Measurements from ENCODE around the gene CRB1. TPM values are rescaled to one million over a fixed set of nuclear protein-coding genes. Genes with fewer than 3 reads are reported as not detected.

CRB1 gene
- total and polyA plus RNA-seq, 9 of the 15 experiments (the other 6 are each of a cell fraction or from before 2014, with no cell fraction given) = 0.04 to 0.10 TPM; not detected in 7

DNA sequence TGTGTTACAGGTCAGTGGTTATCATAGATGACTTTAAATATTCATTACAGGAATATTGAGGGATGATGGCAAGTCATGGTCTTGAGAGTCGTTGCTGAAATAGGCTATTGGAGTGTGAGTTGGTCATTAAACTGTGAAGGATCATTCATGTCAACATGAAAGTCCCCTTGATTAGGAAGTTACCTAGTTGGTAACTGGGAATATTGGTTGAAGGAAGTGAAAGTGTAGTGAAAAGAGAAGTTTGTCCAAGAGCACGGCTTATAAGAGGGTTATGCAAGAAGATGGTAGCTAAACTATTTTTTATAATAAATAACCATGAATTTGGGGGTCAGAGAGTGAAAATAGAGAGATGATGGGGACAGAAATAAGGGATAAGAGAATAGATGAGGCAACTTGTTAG is 16.9 kb downstream of the CRB1 start:
- H3K4me2 ChIP-seq (ENCODE audit: insufficient read depth, low read length) = no peak overlapping the region
- H3K36me3 ChIP-seq (ENCODE audit: control insufficient read depth, insufficient read depth, low read length) = no peaks in the 10 kb centered on the region
- in situ Hi-C loops (cut with MboI) (no loop called here), intact Hi-C loops (cut with micrococcal nuclease) (no loop called here)
- no peaks in the 10 kb centered on the region for H3K4me1 ChIP-seq (replicated peaks in 1 of 2; ENCODE audit: control insufficient read depth in 2 of 2, insufficient read depth in 2 of 2, low read length in 2 of 2)
- TF ChIP-seq FIP1L1 (IDR thresholded peaks at IDR 0.05; ENCODE audit: low read depth, low read length, poor library complexity, severe bottlenecking) (no peak), C11orf30 (IDR thresholded peaks at IDR 0.05; ENCODE audit: low read depth) (no peak), NUFIP1 (IDR thresholded peaks at IDR 0.05; ENCODE audit: partially characterized antibody) (no peak), CBX1 (IDR thresholded peaks at IDR 0.05; ENCODE audit: low read depth) (no peak), ZNF778 (CRISPR knock-in tag; IDR thresholded peaks at IDR 0.05) (no peak), ZNF644 (tag; IDR thresholded peaks at IDR 0.05; ENCODE audit: low read depth) (no peak), HDGF (IDR thresholded peaks at IDR 0.05) (no peak), CBFB (CRISPR knock-in tag; IDR thresholded peaks at IDR 0.05) (no peak), CBFA2T2 (conservative IDR thresholded peaks at IDR 0.05) (no peak), KDM2B (CRISPR knock-in tag; IDR thresholded peaks at IDR 0.05) (no peak), ZNF695 (CRISPR knock-in tag; IDR thresholded peaks at IDR 0.05) (no peak), CBX2 (IDR thresholded peaks at IDR 0.05; ENCODE audit: insufficient read depth, low read length, poor library complexity, severe bottlenecking) (no peak), NONO (IDR thresholded peaks at IDR 0.05; ENCODE audit: low read depth in 2 of 2, low read length in 1 of 2) (no peak)
- TF ChIP-seq, protein P1, sequence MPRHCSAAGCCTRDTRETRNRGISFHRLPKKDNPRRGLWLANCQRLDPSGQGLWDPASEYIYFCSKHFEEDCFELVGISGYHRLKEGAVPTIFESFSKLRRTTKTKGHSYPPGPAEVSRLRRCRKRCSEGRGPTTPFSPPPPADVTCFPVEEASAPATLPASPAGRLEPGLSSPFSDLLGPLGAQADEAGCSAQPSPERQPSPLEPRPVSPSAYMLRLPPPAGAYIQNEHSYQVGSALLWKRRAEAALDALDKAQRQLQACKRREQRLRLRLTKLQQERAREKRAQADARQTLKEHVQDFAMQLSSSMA (CRISPR knock-in tag; IDR thresholded peaks at IDR 0.05) = no peak
- TF ChIP-seq, protein P2, sequence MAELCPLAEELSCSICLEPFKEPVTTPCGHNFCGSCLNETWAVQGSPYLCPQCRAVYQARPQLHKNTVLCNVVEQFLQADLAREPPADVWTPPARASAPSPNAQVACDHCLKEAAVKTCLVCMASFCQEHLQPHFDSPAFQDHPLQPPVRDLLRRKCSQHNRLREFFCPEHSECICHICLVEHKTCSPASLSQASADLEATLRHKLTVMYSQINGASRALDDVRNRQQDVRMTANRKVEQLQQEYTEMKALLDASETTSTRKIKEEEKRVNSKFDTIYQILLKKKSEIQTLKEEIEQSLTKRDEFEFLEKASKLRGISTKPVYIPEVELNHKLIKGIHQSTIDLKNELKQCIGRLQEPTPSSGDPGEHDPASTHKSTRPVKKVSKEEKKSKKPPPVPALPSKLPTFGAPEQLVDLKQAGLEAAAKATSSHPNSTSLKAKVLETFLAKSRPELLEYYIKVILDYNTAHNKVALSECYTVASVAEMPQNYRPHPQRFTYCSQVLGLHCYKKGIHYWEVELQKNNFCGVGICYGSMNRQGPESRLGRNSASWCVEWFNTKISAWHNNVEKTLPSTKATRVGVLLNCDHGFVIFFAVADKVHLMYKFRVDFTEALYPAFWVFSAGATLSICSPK (IDR thresholded peaks at IDR 0.05; ENCODE audit: borderline replicate concordance) = no peak
- POLR2A ChIA-PET = no interaction called here
- DNase-seq (ENCODE audit: extremely low read depth in 1 of 4, low spot score in 3 of 4) (no peak), ATAC-seq (no peak), FAIRE-seq (no peak)
- no peaks in the 10 kb centered on the region for H3K9me3 ChIP-seq (replicated peaks; ENCODE audit: control insufficient read depth, insufficient read depth, low read depth, low read length)
- no peaks in the 10 kb centered on the region; a peak in 1 of 5 replicates for H3K27me3 ChIP-seq (ENCODE audit: control insufficient read depth in 2 of 2, insufficient read depth in 2 of 2, low read length in 2 of 2)
- CTCF ChIA-PET (ENCODE audit: low intra/inter-chr PET ratio) = no interaction called here
- H3K27ac ChIP-seq (ENCODE audit: extremely low read depth, low read depth, low read length) = no peak overlapping the region
- no peaks in the 10 kb centered on the region for H4K20me1 ChIP-seq (replicated peaks; ENCODE audit: control insufficient read depth, insufficient read depth, low read length)
- H3K9ac ChIP-seq (ENCODE audit: insufficient read depth in 1 of 2, low read depth in 2 of 2, low read length in 2 of 2) = no peak overlapping the region
- H3K9me1 ChIP-seq (ENCODE audit: control insufficient read depth, insufficient read depth, low read length) = no peaks in the 10 kb centered on the region
- H3K4me3 ChIP-seq = no peak overlapping the region
- no peak overlapping the region for H2AFZ ChIP-seq (ENCODE audit: low read depth, low read length)
- H3K79me2 ChIP-seq (ENCODE audit: control insufficient read depth, insufficient read depth, low read length) = no peaks in the 10 kb centered on the region
- WGBS (ENCODE audit: insufficient coverage, low coverage, missing lambda C conversion rate) = 3% methylated on average over 2 of the region's 2 CpGs
- no TSS peak for BruUV-seq (replicated peaks)
